K562 (cell line): Measurements from ENCODE around the gene EXOC7. TPM values are rescaled to one million over a fixed set of nuclear protein-coding genes. Genes with fewer than 3 reads are reported as not detected.
A peak's percentile ranks its signal among the peaks of the same experiment; 100 is the strongest.

ENCODE experiments used
- ATAC-seq: fragments of 200-7000 bp; cut with Tn5 transposase; 3 replicates; pipeline ENCODE4 v1.9.1; 2020; ENCODE audit warnings: moderate library complexity
- BruUV-seq: library from RNA; stranded (reverse); fragments of 400-500 nt; replicated peaks from 2 replicates; lab custom pipeline; 2021; lab: Mats Ljungman, UMichigan
- CTCF ChIA-PET: fragments of 300-600 bp; formaldehyde crosslinking; extraction: SDS; loops from one replicate; lab custom pipeline; 2021; ENCODE audit warnings: low intra/inter-chr PET ratio; lab: Yijun Ruan, JAX
- POLR2A ChIA-PET: fragments of 300-600, 350-650 bp; sonication (Branson Sonifier 250); formaldehyde crosslinking; extraction: SDS; loops from one replicate; lab custom pipeline; 2021; ENCODE audit warnings: antibody characterized with exemption, inconsistent platforms; lab: Yijun Ruan, JAX
- DNase-seq, 4 experiments: peaks; one replicate each; pipeline versions ENCODE4 v3.0.0 to v3.0.0-alpha.2; 2011 to 2018; ENCODE audit warnings: low spot score in 3 of 4, mixed read lengths in 3 of 4; ENCODE audit errors: extremely low read depth in 1 of 4
- FAIRE-seq: peaks from 2 replicates; lab custom pipeline; 2011; peaks lifted over from hg19 to GRCh38; lab: Jason Lieb, UNC
- H2AFZ ChIP-seq: 2 replicates; pipeline ENCODE4 v1.6.0; 2011; ENCODE audit warnings: low read depth, low read length, control low read depth, inconsistent platforms
- H3K27ac ChIP-seq: fragments of 200-600 bp; 3 replicates; pipeline ENCODE4 v1.8.0; 2011; ENCODE audit warnings: low read depth, mild to moderate bottlenecking, control low read depth, inconsistent platforms, low read length, moderate library complexity, mixed read lengths; ENCODE audit errors: extremely low read depth
- H3K27me3 ChIP-seq, 2 experiments: fragments of 300-600 bp in 1 of 2; 2 replicates in 1 of 2; 3 replicates in 1 of 2; pipeline versions ENCODE4 v1.6.0 to v1.8.0; 2011; ENCODE audit warnings: inconsistent platforms in 2 of 2, low read length in 2 of 2, mild to moderate bottlenecking in 1 of 2, mixed read lengths in 1 of 2, moderate library complexity in 1 of 2; ENCODE audit not compliant: control insufficient read depth in 2 of 2, insufficient read depth in 2 of 2
- H3K36me3 ChIP-seq: fragments of 300-600 bp; 3 replicates; pipeline ENCODE4 v1.8.0; 2011; ENCODE audit warnings: mild to moderate bottlenecking, low read length, inconsistent platforms; ENCODE audit not compliant: control insufficient read depth, insufficient read depth
- H3K4me1 ChIP-seq, 2 experiments: fragments of 200-600 bp in 1 of 2; replicated peaks in 1 of 2; 2 replicates in 1 of 2; 3 replicates in 1 of 2; pipeline versions ENCODE4 v1.5.1 to v1.8.0; 2011; ENCODE audit warnings: inconsistent platforms in 2 of 2, low read length in 2 of 2, mild to moderate bottlenecking in 1 of 2, mixed read lengths in 1 of 2, moderate library complexity in 1 of 2; ENCODE audit not compliant: control insufficient read depth in 2 of 2, insufficient read depth in 2 of 2
- H3K4me2 ChIP-seq: 2 replicates; pipeline ENCODE4 v1.6.1; 2011; ENCODE audit warnings: low read length, control low read depth, inconsistent platforms, mixed read lengths; ENCODE audit not compliant: insufficient read depth
- H3K4me3 ChIP-seq: fragments of 200-600 bp; sonication (generic), shearing (Covaris generic); 2 replicates; pipeline ENCODE4 v1.5.1; 2016; ENCODE audit warnings: control low read depth, inconsistent platforms
- H3K79me2 ChIP-seq: fragments of 200-600 bp; 3 replicates; pipeline ENCODE4 v1.8.0; 2011; ENCODE audit warnings: low read length, inconsistent platforms; ENCODE audit not compliant: control insufficient read depth, insufficient read depth
- H3K9ac ChIP-seq, 2 experiments: 2 replicates each; pipeline versions ENCODE4 v1.6.0 to v1.6.1; 2011; ENCODE audit warnings: low read depth in 2 of 2, low read length in 2 of 2, control low read depth in 1 of 2, inconsistent platforms in 1 of 2, mild to moderate bottlenecking in 1 of 2, mixed read lengths in 1 of 2; ENCODE audit not compliant: insufficient read depth in 1 of 2
- H3K9me1 ChIP-seq: one replicate; pipeline ENCODE4 v1.6.0; 2011; ENCODE audit warnings: inconsistent platforms, mild to moderate bottlenecking, low read length, moderate library complexity; ENCODE audit not compliant: control insufficient read depth, insufficient read depth
- H3K9me3 ChIP-seq: replicated peaks from 2 replicates; pipeline ENCODE4 v1.5.1; 2011; ENCODE audit warnings: low read depth, low read length, inconsistent platforms; ENCODE audit not compliant: control insufficient read depth, insufficient read depth
- H4K20me1 ChIP-seq: replicated peaks from 2 replicates; pipeline ENCODE4 v1.6.1; 2011; ENCODE audit warnings: low read length, inconsistent platforms, mixed read lengths; ENCODE audit not compliant: control insufficient read depth, insufficient read depth
- ATF1 ChIP-seq, 2 experiments: fragments of 450-650 bp in 1 of 2; IDR thresholded peaks; 2 replicates each; pipeline ENCODE4 v1.6.1; 2016; ENCODE audit warnings: missing compliant biosample characterization in 1 of 2, missing genetic modification characterization in 1 of 2
- ETS2 ChIP-seq: IDR thresholded peaks from 2 replicates; pipeline ENCODE4 v1.6.1; 2016; ENCODE audit warnings: borderline replicate concordance, missing genetic modification characterization, mild to moderate bottlenecking, moderate library complexity, missing compliant biosample characterization; ENCODE audit not compliant: poor library complexity, severe bottlenecking
- ZFPM2 ChIP-seq: fragments of 250-450 bp; sonication (Bioruptor Pico); IDR thresholded peaks from 2 replicates; pipeline ENCODE4 v1.5.1; 2022; ENCODE audit warnings: mild to moderate bottlenecking
- WGBS: fragments of 100-300 bp; shearing (Covaris generic); methylation state at CpG from one replicate; pipeline ENCODE4 v1.1.6; 2016; ENCODE audit warnings: low coverage, mixed read lengths; ENCODE audit not compliant: insufficient coverage; ENCODE audit errors: missing lambda C conversion rate; 5-methylcytosine and 5-hydroxymethylcytosine counted together
- in situ Hi-C: fragments of 300-500 bp; cut with MboI; formaldehyde crosslinking; loops from 4 replicates; pipeline ENCODE4 v1.15.0; 2018; ENCODE audit warnings: inconsistent platforms, mixed read lengths
- intact Hi-C: fragments of 100-400 bp; cut with micrococcal nuclease; formaldehyde crosslinking; loops from 2 replicates; pipeline ENCODE4 v1.14.2; 2022
- polyA plus RNA-seq, 8 experiments: library from polyadenylated mRNA; depleted of rRNA in 4 of 8; stranded (reverse) in 5 of 8; unstranded in 3 of 8; fragments of >200 nt; fragmentation: Nextera tagmentation in 2 of 8; fragmentation: Illumina TruSeq in 1 of 8; extraction: Ambion mirVana in 2 of 8; extraction: Trizol in 1 of 8; gene quantifications; 2 replicates each; pipeline versions ENCODE4 v1.2.1 to v1.2.3, GENCODE V29; 2011 to 2014; ENCODE audit warnings: inconsistent platforms in 1 of 8, missing spikeins in 1 of 8
- total RNA-seq, 7 experiments: library from RNA; depleted of rRNA in 6 of 7; stranded (reverse); fragments of >200 nt in 6 of 7; fragmentation: Illumina TruSeq in 2 of 7; extraction: Trizol in 2 of 7; gene quantifications; 2 replicates each; pipeline versions ENCODE4 v1.2.1 to v1.2.3, GENCODE V29; 2011 to 2021; ENCODE audit warnings: low replicate concordance in 1 of 7
- TF ChIP-seq, protein P1 (sequence below), 2 experiments: fragments of 450-650 bp; IDR thresholded peaks; 2 replicates each; pipeline ENCODE4 v1.6.1; 2016
- TF ChIP-seq, protein P2 (sequence below): sonication (generic); formaldehyde crosslinking; IDR thresholded peaks from 2 replicates; pipeline ENCODE4 v1.9.0; 2022; ENCODE audit warnings: mild to moderate bottlenecking, missing genetic modification reagents

Gene EXOC7
- total and polyA plus RNA-seq, 9 of the 15 experiments (the other 6 are each of a cell fraction or from before 2014, with no cell fraction given), result 18.6 to 57.0 (median 35.0) TPM

DNA sequence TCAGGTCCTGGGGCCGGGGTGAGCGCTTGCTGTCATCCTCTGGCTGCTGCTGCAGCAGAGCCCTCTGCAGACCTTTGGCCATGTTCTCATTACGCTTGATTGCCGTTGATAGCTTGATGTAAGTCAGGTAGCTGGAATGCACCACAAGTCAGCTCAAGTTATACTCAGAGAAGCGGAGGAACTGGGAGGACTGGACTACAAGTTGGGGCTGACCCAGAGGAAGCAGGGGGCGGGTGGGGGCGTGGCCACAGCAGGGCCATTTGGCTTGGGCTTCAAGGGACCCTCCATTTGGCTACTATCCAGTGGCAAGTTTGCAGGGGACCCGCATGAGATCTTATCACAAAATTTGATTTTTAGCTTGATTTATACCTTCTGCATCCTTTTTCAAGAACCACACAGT lies 57.5 kb downstream of the EXOC7 start:
- no peak for ATAC-seq
- BruUV-seq, result no TSS peak
- Histone ChIP-seq H3K4me1 (no peaks in the 10 kb centered on the region), H3K9me3 (no peaks in the 10 kb centered on the region), H3K4me3 (no peak overlapping the region), H3K36me3 (peaks cover 94% of the 10 kb centered on the region), H3K9me1 (no peaks in the 10 kb centered on the region), H3K9ac (no peak overlapping the region), H3K27me3 (no peaks in the 10 kb centered on the region), H3K79me2 (0 out of 3 replicates have a peak, but pooled peaks cover 2% of the 10 kb centered on the region), H2AFZ (no peak overlapping the region), H3K4me2 (no peak overlapping the region), H4K20me1 (0 out of 2 replicates have a peak, but pooled peaks cover 5% of the 10 kb centered on the region), H3K27ac (no peak overlapping the region)
- POLR2A ChIA-PET, result interaction anchor here (1.8 kb wide), 1 partner anchor 11 kb away, joined by 12 read pairs; no protein-coding TSS in a partner anchor
- 100% methylated on average over 5 of the region's 8 CpGs for WGBS
- CTCF ChIA-PET, result no interaction called here
- FAIRE-seq, result no peak
- in situ Hi-C loops, result no loop called here
- TF ChIP-seq, protein P1, sequence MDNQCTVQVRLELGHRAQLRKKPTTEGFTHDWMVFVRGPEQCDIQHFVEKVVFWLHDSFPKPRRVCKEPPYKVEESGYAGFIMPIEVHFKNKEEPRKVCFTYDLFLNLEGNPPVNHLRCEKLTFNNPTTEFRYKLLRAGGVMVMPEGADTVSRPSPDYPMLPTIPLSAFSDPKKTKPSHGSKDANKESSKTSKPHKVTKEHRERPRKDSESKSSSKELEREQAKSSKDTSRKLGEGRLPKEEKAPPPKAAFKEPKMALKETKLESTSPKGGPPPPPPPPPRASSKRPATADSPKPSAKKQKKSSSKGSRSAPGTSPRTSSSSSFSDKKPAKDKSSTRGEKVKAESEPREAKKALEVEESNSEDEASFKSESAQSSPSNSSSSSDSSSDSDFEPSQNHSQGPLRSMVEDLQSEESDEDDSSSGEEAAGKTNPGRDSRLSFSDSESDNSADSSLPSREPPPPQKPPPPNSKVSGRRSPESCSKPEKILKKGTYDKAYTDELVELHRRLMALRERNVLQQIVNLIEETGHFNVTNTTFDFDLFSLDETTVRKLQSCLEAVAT (IDR thresholded peaks at IDR 0.05), result no peak
- TF ChIP-seq, protein P2, sequence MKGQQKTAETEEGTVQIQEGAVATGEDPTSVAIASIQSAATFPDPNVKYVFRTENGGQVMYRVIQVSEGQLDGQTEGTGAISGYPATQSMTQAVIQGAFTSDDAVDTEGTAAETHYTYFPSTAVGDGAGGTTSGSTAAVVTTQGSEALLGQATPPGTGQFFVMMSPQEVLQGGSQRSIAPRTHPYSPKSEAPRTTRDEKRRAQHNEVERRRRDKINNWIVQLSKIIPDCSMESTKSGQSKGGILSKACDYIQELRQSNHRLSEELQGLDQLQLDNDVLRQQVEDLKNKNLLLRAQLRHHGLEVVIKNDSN, result no peak
- TF ChIP-seq ETS2 (tag) (no peak), ATF1 (CRISPR knock-in tag; IDR thresholded peaks at IDR 0.05) (no peak), ATF1 (tag; IDR thresholded peaks at IDR 0.05) (no peak), ZFPM2 (CRISPR knock-in tag) (no peak)
- DNase-seq, result peak in 2 of 4 experiments; percentile 45 to 52
- intact Hi-C loops, result no loop called here
